Activated CD4-positive, alpha-beta T cell treated with anti-CD3 and anti-CD28 coated beads, Interleukin-2, amount 50 U/mL, for 48 hours (primary cell): ENCODE measurements around the gene UGT2B10.
"Not testable (repeated sequence)": the region's sequence is repeated elsewhere in the genome, so short reads cannot be mapped to it uniquely, and the experiment has no call there.

Experiments used
- DNase-seq, 2 experiments: peaks; one replicate each; pipeline ENCODE4 v3.0.0-alpha.2; 2020

The UGT2B10 gene

GRCh38 chr4:68815617-68816409, at the start of gene UGT2B10:
Gene UGT2B10 (plus strand): TSS chr4:68815994. CDS start chr4:68816020, 26 bp downstream.
- DNase-seq = not testable (repeated sequence)

GRCh38 chr4:68771836-68772235, 44.0 kb upstream of the UGT2B10 start:
- not testable (repeated sequence) for DNase-seq

GRCh38 chr4:68773699-68774098, 42.1 kb upstream of the UGT2B10 start:
- no peak for DNase-seq

- DNase-seq = no peak
These were observed 35.6 kb upstream of the UGT2B10 start for GRCh38 chr4:68780232-68780631.

- DNase-seq = no peak
These were observed 18.7 kb upstream of the UGT2B10 start for GRCh38 chr4:68797048-68797447.

- DNase-seq = no peak
These were observed 18.2 kb upstream of the UGT2B10 start for GRCh38 chr4:68797618-68798017.

GRCh38 chr4:68803013-68803412, 12.8 kb upstream of the UGT2B10 start:
- no peak for DNase-seq

- DNase-seq = no peak
These were observed 7.7 kb upstream of the UGT2B10 start for GRCh38 chr4:68808060-68808459.

GRCh38 chr4:68810919-68811318, 4.9 kb upstream of the UGT2B10 start:
- DNase-seq = no peak

- not testable (repeated sequence) for DNase-seq
These were observed 844 bp downstream of the UGT2B10 start for GRCh38 chr4:68816410-68817265.

- no peak for DNase-seq
These were observed 1.6 kb downstream of the UGT2B10 start for GRCh38 chr4:68817386-68817785.

- not testable (repeated sequence) for DNase-seq
These were observed 2.3 kb downstream of the UGT2B10 start for GRCh38 chr4:68818030-68818462.

- no peak for DNase-seq
These were observed 15.8 kb downstream of the UGT2B10 start for GRCh38 chr4:68831642-68832041.

GRCh38 chr4:68850293-68850692, 34.5 kb downstream of the UGT2B10 start:
- no peak for DNase-seq

GRCh38 chr4:68855771-68856170, 40.0 kb downstream of the UGT2B10 start:
- DNase-seq = no peak

GRCh38 chr4:68858039-68858438, 42.2 kb downstream of the UGT2B10 start:
- no peak for DNase-seq

- DNase-seq = no peak
These were observed 43.9 kb downstream of the UGT2B10 start for GRCh38 chr4:68859655-68860054.

- DNase-seq = no peak
These were observed 45.3 kb downstream of the UGT2B10 start for GRCh38 chr4:68861057-68861456.

- no peak for DNase-seq
These were observed 48.8 kb downstream of the UGT2B10 start for GRCh38 chr4:68864438-68865187.

- no peak for DNase-seq
These were observed 49.4 kb downstream of the UGT2B10 start for GRCh38 chr4:68865188-68865638.

GRCh38 chr4:68865760-68866159, 50.0 kb downstream of the UGT2B10 start:
- DNase-seq = no peak

GRCh38 chr4:68869274-68869773, 53.5 kb downstream of the UGT2B10 start:
- no peak for DNase-seq
